ACHN (cell line): Measurements from ENCODE around the gene NDUFS4.
"Not testable (repeated sequence)": the region's sequence is repeated elsewhere in the genome, so short reads cannot be mapped to it uniquely, and the experiment has no call there.

Source experiments
- DNase-seq: peaks from one replicate; pipeline ENCODE4 v3.0.0-alpha.2; 2015
- in situ Hi-C: cut with HindIII; loops from 2 replicates; pipeline ENCODE4 v1.10.0; 2017; ENCODE audit warnings: low sequenced_read_pairs, low pct_ligation_motif_present, low pct_unique_long_range_greater_than_20kb

Gene NDUFS4

DNA sequence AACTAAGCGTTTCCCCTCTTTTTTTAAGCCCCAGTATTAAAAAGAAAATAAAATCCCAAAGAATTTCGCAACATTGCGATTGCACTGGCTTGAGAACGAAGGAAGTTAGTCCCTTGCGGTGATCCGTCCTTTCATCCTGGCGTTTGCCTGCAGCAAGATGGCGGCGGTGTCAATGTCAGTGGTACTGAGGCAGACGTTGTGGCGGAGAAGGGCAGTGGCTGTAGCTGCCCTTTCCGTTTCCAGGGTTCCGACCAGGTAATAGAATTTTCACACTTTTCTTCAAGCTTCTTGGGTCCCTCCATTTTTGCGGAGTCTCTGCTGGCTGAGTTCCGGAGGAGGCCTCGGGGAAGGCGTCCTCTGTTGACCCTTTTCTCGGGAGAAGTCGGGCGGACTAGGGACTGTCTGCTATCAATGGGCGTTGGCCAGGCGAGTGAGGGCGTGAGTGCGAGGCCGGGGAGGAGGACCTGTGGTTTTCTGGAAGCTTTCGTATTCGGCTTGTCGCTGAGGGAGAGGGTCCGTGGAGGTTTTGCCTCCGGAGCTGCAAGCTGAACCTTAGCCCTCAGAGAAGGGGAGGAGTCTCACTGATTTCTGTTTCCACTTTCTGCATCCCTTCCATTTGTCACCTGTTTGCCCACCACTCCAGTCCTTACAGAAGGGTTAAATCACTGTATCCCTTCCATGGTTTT lies at the start of gene NDUFS4:
Gene NDUFS4 (plus strand): TSS at position 134 of the 686 bp plus-strand sequence. CDS start 24 bp downstream, at position 158.
- in situ Hi-C loops: no loop called here
- DNase-seq: peak; percentile 82

DNA sequence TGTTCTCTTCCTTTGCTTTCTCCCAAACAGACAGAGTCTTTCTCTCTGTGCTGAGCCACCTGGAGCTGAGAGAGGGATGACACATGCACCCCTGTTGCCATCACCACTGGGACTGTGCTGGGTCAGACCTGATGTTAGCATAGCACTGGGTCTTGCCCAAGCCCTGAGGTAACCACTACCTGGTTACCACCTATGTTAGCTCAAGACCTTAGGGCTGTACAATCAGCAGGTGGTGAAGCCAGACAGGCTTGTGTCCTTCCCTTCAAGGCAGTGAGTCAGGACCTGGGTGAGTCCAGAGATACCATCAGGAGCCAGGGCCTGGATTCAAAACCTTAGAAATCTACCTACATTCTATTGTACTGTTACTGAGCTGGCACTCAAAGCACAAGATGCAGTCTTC lies 47.9 kb upstream of the NDUFS4 start:
- no peak for DNase-seq
- in situ Hi-C loops: no loop called here

DNA sequence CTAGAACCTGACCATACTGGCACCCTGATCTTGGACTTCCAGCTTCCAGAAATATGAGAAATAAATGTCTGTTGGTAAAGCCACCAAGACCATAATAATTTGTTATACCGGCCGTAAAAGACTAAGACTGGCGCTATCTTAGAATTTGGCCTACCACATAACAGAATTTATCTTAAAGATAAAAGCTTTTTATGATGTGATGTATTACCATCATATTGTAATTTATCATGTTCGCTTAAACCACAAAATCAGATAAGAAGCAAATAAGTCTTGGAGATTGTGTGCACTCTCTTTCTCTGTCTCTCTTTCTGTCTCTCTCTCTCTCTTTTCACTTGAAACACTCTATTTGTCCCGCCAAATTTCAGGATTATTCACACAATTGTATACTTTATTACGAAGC lies 44.5 kb upstream of the NDUFS4 start:
- no peak for DNase-seq
- in situ Hi-C loops: no loop called here

DNA sequence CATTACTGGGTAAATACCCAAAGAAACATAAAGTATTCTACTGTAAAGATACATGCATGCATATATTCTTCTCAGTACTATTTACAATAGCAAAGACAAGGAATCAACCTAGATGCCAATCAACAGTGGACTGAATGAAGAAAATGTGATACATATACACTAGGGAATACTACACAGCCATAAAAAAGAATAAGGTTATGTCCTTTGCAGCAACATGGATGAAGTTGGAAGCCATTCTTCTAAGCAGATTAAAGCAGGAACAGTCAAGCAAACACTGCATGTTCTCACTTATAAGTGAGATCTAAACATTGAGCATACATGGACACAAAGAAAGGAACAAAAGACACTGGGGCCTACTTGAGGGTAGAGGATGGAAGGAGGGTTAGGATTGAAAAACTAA lies 39.6 kb upstream of the NDUFS4 start:
- no peak for DNase-seq
- in situ Hi-C loops: no loop called here

DNA sequence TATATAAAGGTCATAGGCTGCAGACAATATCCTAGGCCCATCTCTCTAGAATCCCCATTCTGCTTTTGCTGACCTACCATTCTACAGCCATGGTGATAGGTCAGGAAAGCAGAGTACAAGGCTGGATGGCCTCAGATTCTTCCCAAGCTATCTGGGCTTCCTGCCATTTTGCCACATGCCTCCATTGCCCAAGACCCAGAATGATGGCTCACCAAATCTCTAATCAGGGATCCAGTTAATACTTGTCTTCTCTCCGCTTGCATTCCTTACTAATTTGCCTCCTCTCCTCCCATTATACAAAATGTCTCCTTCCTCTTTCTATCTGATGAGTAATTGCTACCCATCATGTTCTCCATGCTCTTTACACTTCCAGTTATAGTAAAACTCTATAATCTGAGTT lies 22.7 kb upstream of the NDUFS4 start:
- DNase-seq: no peak
- in situ Hi-C loops: no loop called here

DNA sequence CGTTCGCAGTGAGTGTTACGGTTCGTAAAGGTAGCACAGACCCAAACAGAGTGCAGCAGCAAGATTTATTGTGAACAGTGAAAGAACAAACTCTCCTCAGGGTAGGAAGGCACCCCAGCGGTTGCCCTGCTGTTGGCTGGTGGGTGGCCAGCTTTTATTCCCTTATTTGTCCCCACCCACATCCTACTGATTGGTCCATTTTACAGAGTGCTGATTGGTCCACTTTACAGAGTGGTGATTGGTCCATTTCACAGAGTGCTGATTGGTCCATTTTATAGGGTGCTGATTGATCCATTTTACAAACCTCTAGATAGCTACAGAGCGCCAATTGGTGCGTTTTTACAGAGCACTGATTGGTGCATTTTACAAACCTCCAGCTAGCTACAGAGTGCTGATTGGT lies 19.7 kb upstream of the NDUFS4 start:
- in situ Hi-C loops: not testable (repeated sequence)

DNA sequence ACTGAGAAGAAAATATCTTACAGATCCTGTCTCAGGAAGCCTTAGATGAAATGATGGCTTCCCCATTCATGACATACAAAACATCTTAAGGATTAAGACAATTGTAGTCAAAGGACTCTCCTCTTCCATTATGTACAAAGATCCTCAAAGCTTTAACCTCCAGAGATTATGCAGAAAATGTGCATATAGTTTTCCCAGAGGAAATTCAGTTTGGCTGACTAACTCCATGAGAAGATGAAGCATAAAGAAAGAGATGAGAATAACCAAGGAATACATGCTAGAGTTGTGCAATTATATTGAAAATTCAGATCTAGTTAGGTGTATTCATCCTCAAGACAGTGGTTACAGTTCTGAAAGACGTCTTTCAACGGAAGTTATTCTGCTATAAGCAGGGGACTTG lies 18.6 kb upstream of the NDUFS4 start:
- in situ Hi-C loops: no loop called here

More for the DNA sequence above, 19.7 kb upstream of the NDUFS4 start:
- DNase-seq: not testable (repeated sequence)

DNA sequence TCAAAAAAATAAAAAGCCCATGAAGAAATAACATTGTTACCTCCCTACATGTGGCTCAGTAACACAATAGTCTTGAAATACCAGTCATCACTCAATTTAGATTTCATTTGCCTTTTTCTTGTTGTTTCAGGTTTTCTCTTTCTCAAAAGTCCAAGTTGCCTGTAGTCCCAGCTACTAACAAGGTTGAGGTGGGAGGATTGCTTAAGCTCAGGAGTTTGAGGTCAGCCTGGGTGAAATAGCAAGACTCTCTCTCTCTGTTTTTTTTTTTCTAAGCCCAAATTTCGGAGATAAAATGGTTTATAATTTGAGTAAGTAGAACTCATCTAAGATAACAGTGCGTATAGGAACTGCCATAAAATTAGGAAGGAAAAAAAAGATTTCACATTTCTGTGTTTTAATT lies 17.5 kb upstream of the NDUFS4 start:
- in situ Hi-C loops: no loop called here
- no peak for DNase-seq

More for the DNA sequence above, 18.6 kb upstream of the NDUFS4 start:
- no peak for DNase-seq

DNA sequence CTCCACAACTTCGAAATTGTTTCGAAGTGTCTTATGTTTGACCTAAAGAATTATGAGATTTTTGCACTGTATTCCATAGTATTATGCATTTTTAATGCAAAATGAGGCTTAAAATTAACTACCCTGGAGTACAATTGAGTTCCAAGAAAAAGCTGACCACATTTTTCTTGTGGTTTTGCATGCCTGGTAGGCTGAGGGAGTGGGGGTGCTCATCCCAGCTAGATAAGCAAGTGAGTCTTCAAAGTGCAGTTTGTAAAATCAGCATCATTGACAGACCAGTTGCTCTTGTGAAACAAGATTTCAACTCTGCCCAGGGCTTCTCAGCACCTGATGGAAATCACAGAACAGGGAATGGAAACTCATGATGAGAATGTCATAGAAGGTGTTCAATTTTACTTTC lies 17.0 kb upstream of the NDUFS4 start:
- in situ Hi-C loops: no loop called here
- no peak for DNase-seq

DNA sequence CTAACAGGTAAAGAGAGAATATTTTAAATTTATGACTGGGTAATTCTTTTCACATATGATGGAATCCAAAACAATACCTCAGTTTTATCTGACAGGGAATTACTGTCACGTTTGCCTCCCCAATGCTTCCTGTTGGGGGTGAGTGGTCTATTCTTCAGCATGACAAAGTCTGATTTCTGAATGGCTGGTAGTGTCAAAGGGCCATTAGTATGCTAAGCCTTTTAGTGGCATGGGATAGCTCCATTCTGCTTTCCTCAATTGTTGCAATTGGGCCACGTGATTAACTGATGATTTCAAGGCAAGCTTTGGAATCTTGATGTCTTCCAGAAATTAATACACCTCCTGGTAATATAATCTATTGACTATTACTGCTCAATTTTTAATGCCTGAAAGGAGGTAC lies 14.7 kb upstream of the NDUFS4 start:
- no peak for DNase-seq
- in situ Hi-C loops: no loop called here

DNA sequence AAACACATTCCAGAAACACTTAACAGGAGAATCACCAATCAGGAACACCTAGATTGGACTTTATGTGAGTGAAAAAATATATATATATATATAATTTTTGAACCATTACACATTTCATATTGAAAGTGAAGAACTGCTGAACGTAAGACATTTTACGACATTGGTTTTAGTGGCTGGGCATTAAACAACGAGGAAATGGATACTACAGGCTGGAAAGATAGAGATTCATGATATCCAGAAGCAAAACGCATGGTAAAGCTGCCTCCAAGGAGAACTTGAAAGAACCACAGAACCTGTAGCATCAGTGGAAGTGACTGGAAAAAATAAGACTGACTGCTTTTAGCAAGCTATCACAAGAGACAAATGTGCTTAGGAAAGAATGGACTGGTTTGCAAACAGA lies 13.2 kb upstream of the NDUFS4 start:
- DNase-seq: no peak
- in situ Hi-C loops: no loop called here

DNA sequence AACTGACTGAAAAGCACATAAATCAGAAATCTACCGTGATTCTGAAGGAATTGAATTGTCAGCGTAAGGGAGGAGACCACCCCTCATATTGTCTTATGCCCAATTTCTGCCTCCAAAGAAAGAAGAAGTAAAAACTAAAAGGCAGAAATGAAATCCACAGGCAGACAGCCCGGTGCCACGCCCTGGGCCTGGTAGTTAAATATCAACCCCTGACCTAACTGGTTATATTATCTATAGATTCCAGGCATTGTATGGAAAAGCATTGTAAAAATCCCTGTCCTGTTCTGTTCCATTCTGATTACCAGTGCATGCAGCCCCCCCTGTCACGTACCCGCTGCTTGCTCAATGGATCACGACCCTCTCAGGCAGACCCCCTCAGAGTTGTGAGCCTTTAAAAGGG lies 11.9 kb upstream of the NDUFS4 start:
- in situ Hi-C loops: not testable (repeated sequence)

DNA sequence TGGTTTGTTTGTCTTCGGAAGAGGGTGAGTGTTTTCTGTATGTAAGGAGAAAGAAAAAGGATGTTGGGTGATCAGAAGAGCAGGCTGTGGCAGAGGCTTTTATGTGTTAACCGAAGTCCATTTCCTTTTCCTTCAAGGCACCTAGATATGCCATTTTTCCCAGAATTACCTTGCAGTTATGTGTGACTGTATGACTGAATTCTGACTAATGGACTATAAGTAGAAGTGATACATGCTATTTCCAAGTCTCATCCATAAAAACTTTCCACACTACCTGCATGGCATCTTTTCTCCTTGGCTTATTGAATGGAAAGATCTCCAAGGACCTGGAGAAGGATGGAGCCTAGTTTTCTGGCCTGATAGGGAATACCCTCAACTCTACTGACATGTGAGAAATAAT lies 10.6 kb upstream of the NDUFS4 start:
- in situ Hi-C loops: no loop called here
- no peak for DNase-seq

More for the DNA sequence above, 11.9 kb upstream of the NDUFS4 start:
- not testable (repeated sequence) for DNase-seq

DNA sequence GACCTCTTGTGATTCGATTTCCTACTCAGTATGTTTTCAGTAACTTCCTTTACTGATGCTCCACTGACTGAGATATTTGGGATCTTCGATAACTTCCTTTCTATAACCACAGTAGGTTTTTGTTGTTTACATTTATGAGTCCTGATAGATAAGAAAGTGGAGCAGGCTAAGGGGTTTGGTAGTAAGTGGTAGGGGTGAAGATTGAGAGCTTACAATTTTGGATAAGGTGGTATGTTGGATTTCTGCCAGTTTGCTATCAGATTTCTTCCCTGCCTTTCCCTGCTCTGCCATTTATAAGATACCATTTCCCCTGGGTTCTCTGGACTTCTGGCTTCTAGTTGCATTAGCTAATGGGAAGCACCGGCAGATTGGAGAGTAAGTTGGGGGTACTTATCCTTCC lies 7.9 kb upstream of the NDUFS4 start:
- in situ Hi-C loops: no loop called here

DNA sequence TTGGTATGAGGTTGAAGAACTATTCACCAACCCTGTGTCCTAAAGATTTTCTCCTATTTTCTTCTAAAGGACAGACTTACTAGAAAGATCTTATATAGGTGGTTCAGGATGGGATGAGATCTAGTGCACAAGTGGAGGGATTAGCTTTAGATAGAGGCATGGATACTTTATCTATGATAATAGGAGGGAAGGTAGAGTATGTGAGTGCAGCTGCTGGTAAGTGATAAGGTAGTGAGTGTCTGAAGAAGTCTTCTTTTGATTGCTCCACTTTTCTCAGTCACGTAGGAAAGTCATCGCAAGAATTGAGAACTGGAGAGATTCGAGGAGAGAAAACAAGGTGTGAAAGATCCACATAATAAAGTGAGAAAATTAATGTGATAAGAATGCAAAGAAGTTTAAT lies 6.0 kb upstream of the NDUFS4 start:
- no peak for DNase-seq
- in situ Hi-C loops: no loop called here

More for the DNA sequence above, 7.9 kb upstream of the NDUFS4 start:
- no peak for DNase-seq

DNA sequence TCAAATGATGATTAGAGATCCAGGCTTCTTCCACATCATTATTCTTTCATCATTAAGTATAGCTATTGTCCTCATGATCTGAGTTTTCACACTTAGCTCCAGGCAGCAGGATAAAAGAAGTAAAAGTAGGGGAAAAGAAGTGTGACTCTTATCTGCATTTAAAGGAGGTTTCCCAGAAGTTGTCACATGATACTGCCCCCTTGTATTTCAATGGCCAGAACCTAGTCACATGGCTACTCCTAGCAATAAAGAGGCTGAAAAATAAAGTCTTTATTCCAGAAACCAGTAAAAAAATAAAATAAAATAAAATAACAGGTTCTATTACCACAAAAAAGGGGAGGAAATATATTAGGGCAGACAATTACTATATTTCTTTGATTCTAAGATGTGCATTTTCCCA lies 5.3 kb upstream of the NDUFS4 start:
- in situ Hi-C loops: no loop called here
- no peak for DNase-seq

DNA sequence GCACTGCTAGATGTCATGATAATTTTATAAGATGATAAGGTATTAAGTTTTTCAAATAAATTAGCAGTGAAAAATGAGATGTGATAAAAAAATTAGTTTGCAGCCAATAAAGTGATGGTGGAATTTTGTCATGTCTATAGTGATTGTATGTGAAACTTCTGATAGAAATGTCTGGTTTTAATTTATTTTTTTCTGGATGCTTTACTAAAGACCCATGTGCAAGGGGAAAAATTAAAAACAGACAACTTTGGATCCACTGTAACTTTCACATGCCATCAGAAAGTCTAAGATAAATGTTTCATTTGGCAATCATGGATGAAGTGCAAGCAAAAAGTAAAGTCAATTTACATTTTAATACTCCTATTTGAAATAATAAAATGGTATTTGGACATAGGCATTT lies 4.4 kb upstream of the NDUFS4 start:
- DNase-seq: no peak
- in situ Hi-C loops: no loop called here

DNA sequence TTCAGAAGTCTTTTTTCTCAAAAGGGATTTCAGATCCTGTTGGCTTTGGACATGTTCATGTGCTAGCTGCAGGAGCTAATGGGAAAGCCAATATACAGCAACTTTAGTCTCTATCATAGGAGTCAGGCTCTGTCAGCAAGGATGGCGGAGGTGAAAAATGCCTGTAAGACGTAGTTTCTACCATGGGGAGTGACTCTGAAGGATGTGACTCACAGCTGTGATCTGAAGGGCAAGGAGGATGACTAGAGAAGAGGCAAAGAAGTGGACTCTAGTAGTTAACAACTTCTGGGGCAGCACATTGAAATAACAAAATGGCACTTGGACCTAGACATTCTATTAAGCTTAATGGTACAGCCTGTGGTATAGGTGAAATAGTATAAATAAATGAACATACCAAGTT lies 3.1 kb upstream of the NDUFS4 start:
- in situ Hi-C loops: no loop called here
- no peak for DNase-seq

DNA sequence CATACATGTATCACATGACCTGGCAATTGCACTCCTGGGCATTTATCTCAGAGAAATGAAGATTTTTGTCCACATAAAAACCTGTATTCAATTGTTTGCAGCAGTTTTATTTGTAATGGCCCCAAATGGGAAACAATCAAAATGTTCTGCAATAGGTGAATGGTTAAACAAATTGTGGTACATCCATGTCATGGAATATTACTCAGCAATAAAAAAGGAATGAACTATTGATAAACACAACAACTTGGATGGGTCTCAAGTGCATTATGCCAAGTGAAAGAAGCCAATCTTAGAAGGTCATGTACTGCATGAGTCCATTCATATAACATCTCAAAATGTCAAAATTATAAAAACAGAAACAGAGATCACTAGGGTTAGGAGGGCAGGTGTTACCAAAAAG lies 1.5 kb upstream of the NDUFS4 start:
- DNase-seq: no peak
- in situ Hi-C loops: no loop called here

DNA sequence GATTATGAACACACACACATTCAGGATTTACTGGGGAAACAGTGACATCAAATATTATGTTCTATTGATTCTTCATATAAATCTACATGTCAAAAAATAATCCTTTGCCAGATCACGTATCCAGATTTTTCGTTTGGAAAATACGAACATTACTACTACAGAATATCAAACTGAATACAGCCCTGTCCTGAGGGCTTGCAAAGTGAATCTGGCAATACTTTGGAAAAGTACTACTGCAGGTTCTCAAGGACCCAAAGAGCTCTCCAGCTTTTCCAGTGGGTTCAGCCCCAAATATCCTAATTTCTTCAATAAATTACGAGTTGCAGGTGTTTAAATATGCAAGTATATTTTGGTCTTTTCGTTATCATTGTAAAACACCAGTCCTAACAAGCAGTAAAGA lies 411 bp upstream of the NDUFS4 start:
- DNase-seq: peak; percentile 1
- in situ Hi-C loops: no loop called here

DNA sequence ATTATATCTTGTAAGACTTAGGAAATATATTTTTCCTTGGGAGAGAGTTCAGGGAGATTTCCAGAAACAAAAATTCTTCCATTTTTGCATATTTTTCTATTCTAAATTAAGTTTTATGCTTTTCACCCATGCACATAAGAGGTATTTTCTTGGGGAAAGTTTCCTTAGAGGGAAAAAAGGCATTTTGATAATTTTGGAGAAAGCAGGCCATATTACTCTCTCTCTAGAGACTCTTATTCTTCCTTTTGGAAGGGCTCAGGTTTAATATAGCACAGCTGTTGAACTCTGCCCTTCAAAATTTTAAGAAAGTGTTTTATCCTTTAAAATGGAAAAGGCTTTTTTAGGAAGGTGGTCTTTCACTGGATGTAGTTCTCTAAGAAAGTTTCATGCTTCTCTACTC lies 8.0 kb downstream of the NDUFS4 start:
- DNase-seq: no peak
- in situ Hi-C loops: no loop called here
